GM23338 (cell line): ENCODE data around the gene SFSWAP. TPM values are rescaled to one million over a fixed set of nuclear protein-coding genes. Genes with fewer than 3 reads are reported as not detected.
A peak's percentile ranks its signal among the peaks of the same experiment; 100 is the strongest.

Experiments
- ATAC-seq: fragments of 200-7000 bp; cut with Tn5 transposase; 3 replicates; pipeline ENCODE4 v1.9.1; 2020
- DNase-seq: peaks from one replicate; pipeline ENCODE4 v3.0.0-alpha.2; 2015; ENCODE audit warnings: low spot score
- H2AFZ ChIP-seq: fragments of 200-600 bp; sonication (generic); 2 replicates; pipeline ENCODE4 v1.8.0; 2016; ENCODE audit warnings: antibody characterized with exemption, mild to moderate bottlenecking, moderate library complexity
- H3F3A ChIP-seq: fragments of 200-600 bp; sonication (generic); replicated peaks from 2 replicates; pipeline ENCODE4 v1.8.0; 2017; ENCODE audit warnings: antibody characterized with exemption, mixed run types, low read depth
- H3K27ac ChIP-seq: fragments of 200-600 bp; sonication (generic); 2 replicates; pipeline ENCODE4 v1.6.1; 2016; ENCODE audit warnings: low read depth
- H3K27me3 ChIP-seq: fragments of 200-600 bp; sonication (generic); 2 replicates; pipeline ENCODE4 v1.8.0; 2016; ENCODE audit warnings: mild to moderate bottlenecking, mixed run types, moderate library complexity; ENCODE audit not compliant: insufficient read depth
- H3K36me3 ChIP-seq: fragments of 200-600 bp; sonication (generic); 2 replicates; pipeline ENCODE4 v1.8.0; 2016; ENCODE audit warnings: mild to moderate bottlenecking; ENCODE audit not compliant: insufficient read depth
- H3K4me1 ChIP-seq: fragments of 200-600 bp; sonication (generic); 2 replicates; pipeline ENCODE4 v1.8.0; 2016; ENCODE audit warnings: mild to moderate bottlenecking, moderate library complexity; ENCODE audit not compliant: insufficient read depth
- H3K4me2 ChIP-seq: fragments of 200-600 bp; sonication (generic); 2 replicates; pipeline ENCODE4 v1.7.1; 2017; ENCODE audit warnings: mixed run types
- H3K4me3 ChIP-seq: fragments of 200-600 bp; sonication (generic); 2 replicates; pipeline ENCODE4 v1.6.1; 2016; ENCODE audit warnings: mixed run types
- H3K79me2 ChIP-seq: fragments of 200-600 bp; sonication (generic); replicated peaks from 2 replicates; pipeline ENCODE4 v1.8.0; 2017; ENCODE audit warnings: mild to moderate bottlenecking; ENCODE audit not compliant: insufficient read depth
- H3K9me2 ChIP-seq: fragments of 200-600 bp; sonication (generic); 2 replicates; pipeline ENCODE4 v1.8.0; 2017; ENCODE audit not compliant: insufficient read depth
- H4K20me1 ChIP-seq: fragments of 200-600 bp; sonication (generic); replicated peaks from 2 replicates; pipeline ENCODE4 v1.8.0; 2017; ENCODE audit warnings: mild to moderate bottlenecking; ENCODE audit not compliant: insufficient read depth
- H3K27ac Mint-ChIP-seq: 2 replicates; pipeline ENCODE4 v1.8.0; 2020; ENCODE audit warnings: inconsistent platforms, mild to moderate bottlenecking, moderate library complexity, mixed read lengths
- H3K27me3 Mint-ChIP-seq: 3 replicates; pipeline ENCODE4 v1.8.0; 2022; ENCODE audit warnings: low read depth, mild to moderate bottlenecking, moderate library complexity, mixed read lengths, inconsistent platforms; ENCODE audit not compliant: insufficient read depth, poor library complexity
- H3K36me3 Mint-ChIP-seq: 3 replicates; pipeline ENCODE4 v1.8.0; 2021; ENCODE audit warnings: low read depth, mild to moderate bottlenecking, inconsistent platforms, moderate library complexity, mixed read lengths
- H3K4me1 Mint-ChIP-seq: 3 replicates; pipeline ENCODE4 v1.8.0; 2020; ENCODE audit warnings: mild to moderate bottlenecking, inconsistent platforms, mixed read lengths
- H3K4me3 Mint-ChIP-seq: 3 replicates; pipeline ENCODE4 v1.8.0; 2021; ENCODE audit warnings: moderate library complexity, mild to moderate bottlenecking, inconsistent platforms, mixed read lengths
- H3K9me3 Mint-ChIP-seq: 3 replicates; pipeline ENCODE4 v1.8.0; 2020; ENCODE audit warnings: moderate library complexity, mild to moderate bottlenecking, inconsistent platforms, mixed read lengths
- CREB1 ChIP-seq: fragments of 250-450 bp; sonication (Bioruptor Pico); IDR thresholded peaks from 2 replicates; pipeline ENCODE4 v1.5.0; 2020; ENCODE audit warnings: low read depth, mild to moderate bottlenecking, moderate library complexity
- ETS1 ChIP-seq: IDR thresholded peaks from 2 replicates; pipeline ENCODE4 v1.6.1; 2016; ENCODE audit warnings: antibody characterized with exemption
- EZH2 ChIP-seq: fragments of 200-600 bp; sonication (generic); IDR thresholded peaks from one replicate; pipeline ENCODE4 v1.8.0; 2017; ENCODE audit warnings: antibody characterized with exemption, mild to moderate bottlenecking, low read depth; ENCODE audit not compliant: unreplicated experiment
- EZH2phosphoT487 ChIP-seq: fragments of 200-600 bp; sonication (generic); IDR thresholded peaks from one replicate; pipeline ENCODE4 v1.8.1; 2018; ENCODE audit warnings: antibody characterized with exemption; ENCODE audit not compliant: unreplicated experiment
- JUNB ChIP-seq: IDR thresholded peaks from one replicate; pipeline ENCODE4 v1.6.1; 2016; ENCODE audit warnings: antibody characterized with exemption; ENCODE audit not compliant: unreplicated experiment
- NANOG ChIP-seq: IDR thresholded peaks from 2 replicates; pipeline ENCODE4 v1.6.1; 2016; ENCODE audit warnings: antibody characterized with exemption, borderline replicate concordance
- POLR2AphosphoS5 ChIP-seq: IDR thresholded peaks from 2 replicates; pipeline ENCODE4 v1.6.1; 2016; ENCODE audit warnings: antibody characterized with exemption, low read depth
- STAT1 ChIP-seq: IDR thresholded peaks from one replicate; pipeline ENCODE4 v1.6.1; 2016; ENCODE audit warnings: antibody characterized with exemption; ENCODE audit not compliant: unreplicated experiment
- ZNF114 ChIP-seq: fragments of 250-450 bp; sonication (Bioruptor Pico); IDR thresholded peaks from 2 replicates; pipeline ENCODE4 v1.5.0; 2020; ENCODE audit warnings: mild to moderate bottlenecking, moderate library complexity
- ZNF331 ChIP-seq: fragments of 250-450 bp; sonication (Bioruptor Pico); IDR thresholded peaks from 2 replicates; pipeline ENCODE4 v1.5.0; 2020; ENCODE audit warnings: low read depth, mild to moderate bottlenecking, moderate library complexity
- polyA plus RNA-seq: library from polyadenylated mRNA; unstranded; fragments of >200 nt; fragmentation: Nextera tagmentation; extraction: Ambion mirVana; gene quantifications from 2 replicates; pipeline ENCODE4 v1.2.1, GENCODE V29; 2016
- total RNA-seq: library from RNA; depleted of rRNA; stranded (reverse); fragments of >200 nt; shearing (Covaris generic); gene quantifications from 2 replicates; pipeline ENCODE4 v1.2.3, GENCODE V29; 2014
- TF ChIP-seq, protein P1 (sequence below), 2 experiments: fragments of 200-600 bp in 1 of 2; sonication (generic) in 1 of 2; conservative IDR thresholded peaks; 2 replicates each; pipeline versions ENCODE4 v1.5.1 to v1.6.1; 2016 to 2017; ENCODE audit warnings: antibody characterized with exemption in 2 of 2, low read depth in 2 of 2, mild to moderate bottlenecking in 2 of 2, moderate library complexity in 1 of 2
- TF ChIP-seq, protein P2 (sequence below): IDR thresholded peaks from one replicate; pipeline ENCODE4 v1.6.1; 2018; ENCODE audit warnings: antibody characterized with exemption; ENCODE audit not compliant: unreplicated experiment

Gene SFSWAP
- total and polyA plus RNA-seq, 2 experiments from 2014 or later, result 41.0 to 49.8 TPM

DNA sequence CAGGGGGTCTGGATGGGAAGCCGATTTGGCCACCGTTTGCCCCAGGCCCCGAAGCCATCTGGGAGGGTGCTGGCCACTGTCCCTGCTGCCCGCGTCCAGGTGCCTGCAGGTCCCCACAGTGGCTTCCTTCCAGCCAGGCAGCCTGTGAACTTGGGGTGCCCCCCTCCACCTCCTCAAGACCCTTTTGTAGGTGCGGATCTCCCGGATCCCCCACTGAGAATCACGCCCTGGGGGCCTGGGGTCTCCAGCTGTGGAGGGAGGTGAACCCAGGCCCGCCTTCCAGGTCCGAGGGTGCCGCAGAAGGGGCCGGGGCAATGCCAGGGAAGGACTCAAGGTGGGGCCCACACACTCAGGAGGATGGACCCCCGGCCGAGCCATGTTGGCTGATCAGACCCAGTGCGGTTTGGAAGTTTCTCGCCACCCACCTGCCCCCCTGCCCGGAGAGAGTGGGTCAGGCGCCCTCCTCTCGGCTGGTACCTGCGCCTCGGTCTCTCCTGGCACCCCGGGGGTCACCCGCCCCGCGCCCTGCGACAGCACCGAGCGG is 119.0 kb downstream of the SFSWAP start:
- H3K4me1 ChIP-seq, result peaks cover 7% of the 10 kb centered on the region; the same call in 1 of the 2 replicates
- no peaks in the 10 kb centered on the region for H3K9me2 ChIP-seq
- H2AFZ ChIP-seq, result no peak overlapping the region
- H3K9me3 Mint-ChIP-seq, result no peaks in the 10 kb centered on the region
- no peaks in the 10 kb centered on the region for H3K36me3 ChIP-seq
- DNase-seq (no peak), ATAC-seq (peak; percentile 9)
- H3K4me2 ChIP-seq, result peak overlapping the region; percentile 93
- H3K27me3 ChIP-seq, result peaks cover 29% of the 10 kb centered on the region
- H3F3A ChIP-seq, result 0 out of 2 replicates have a peak, but pooled peaks cover 3% of the 10 kb centered on the region
- no peak overlapping the region for H3K27ac ChIP-seq
- TF ChIP-seq CREB1 (CRISPR knock-in tag), result no peak
- TF ChIP-seq ETS1, result no peak
- TF ChIP-seq ZNF331 (CRISPR knock-in tag), result no peak
- TF ChIP-seq EZH2, result no peak
- TF ChIP-seq STAT1, result no peak
- TF ChIP-seq, protein P1, sequence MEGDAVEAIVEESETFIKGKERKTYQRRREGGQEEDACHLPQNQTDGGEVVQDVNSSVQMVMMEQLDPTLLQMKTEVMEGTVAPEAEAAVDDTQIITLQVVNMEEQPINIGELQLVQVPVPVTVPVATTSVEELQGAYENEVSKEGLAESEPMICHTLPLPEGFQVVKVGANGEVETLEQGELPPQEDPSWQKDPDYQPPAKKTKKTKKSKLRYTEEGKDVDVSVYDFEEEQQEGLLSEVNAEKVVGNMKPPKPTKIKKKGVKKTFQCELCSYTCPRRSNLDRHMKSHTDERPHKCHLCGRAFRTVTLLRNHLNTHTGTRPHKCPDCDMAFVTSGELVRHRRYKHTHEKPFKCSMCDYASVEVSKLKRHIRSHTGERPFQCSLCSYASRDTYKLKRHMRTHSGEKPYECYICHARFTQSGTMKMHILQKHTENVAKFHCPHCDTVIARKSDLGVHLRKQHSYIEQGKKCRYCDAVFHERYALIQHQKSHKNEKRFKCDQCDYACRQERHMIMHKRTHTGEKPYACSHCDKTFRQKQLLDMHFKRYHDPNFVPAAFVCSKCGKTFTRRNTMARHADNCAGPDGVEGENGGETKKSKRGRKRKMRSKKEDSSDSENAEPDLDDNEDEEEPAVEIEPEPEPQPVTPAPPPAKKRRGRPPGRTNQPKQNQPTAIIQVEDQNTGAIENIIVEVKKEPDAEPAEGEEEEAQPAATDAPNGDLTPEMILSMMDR (conservative IDR thresholded peaks at IDR 0.05; ENCODE audit: low read depth in 2 of 2), result no peak
- TF ChIP-seq EZH2phosphoT487, result no peak
- no peak for TF ChIP-seq JUNB
- no peak for TF ChIP-seq ZNF114 (CRISPR knock-in tag)
- TF ChIP-seq NANOG, result no peak
- TF ChIP-seq POLR2AphosphoS5, result no peak
- TF ChIP-seq, protein P2, sequence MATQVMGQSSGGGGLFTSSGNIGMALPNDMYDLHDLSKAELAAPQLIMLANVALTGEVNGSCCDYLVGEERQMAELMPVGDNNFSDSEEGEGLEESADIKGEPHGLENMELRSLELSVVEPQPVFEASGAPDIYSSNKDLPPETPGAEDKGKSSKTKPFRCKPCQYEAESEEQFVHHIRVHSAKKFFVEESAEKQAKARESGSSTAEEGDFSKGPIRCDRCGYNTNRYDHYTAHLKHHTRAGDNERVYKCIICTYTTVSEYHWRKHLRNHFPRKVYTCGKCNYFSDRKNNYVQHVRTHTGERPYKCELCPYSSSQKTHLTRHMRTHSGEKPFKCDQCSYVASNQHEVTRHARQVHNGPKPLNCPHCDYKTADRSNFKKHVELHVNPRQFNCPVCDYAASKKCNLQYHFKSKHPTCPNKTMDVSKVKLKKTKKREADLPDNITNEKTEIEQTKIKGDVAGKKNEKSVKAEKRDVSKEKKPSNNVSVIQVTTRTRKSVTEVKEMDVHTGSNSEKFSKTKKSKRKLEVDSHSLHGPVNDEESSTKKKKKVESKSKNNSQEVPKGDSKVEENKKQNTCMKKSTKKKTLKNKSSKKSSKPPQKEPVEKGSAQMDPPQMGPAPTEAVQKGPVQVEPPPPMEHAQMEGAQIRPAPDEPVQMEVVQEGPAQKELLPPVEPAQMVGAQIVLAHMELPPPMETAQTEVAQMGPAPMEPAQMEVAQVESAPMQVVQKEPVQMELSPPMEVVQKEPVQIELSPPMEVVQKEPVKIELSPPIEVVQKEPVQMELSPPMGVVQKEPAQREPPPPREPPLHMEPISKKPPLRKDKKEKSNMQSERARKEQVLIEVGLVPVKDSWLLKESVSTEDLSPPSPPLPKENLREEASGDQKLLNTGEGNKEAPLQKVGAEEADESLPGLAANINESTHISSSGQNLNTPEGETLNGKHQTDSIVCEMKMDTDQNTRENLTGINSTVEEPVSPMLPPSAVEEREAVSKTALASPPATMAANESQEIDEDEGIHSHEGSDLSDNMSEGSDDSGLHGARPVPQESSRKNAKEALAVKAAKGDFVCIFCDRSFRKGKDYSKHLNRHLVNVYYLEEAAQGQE, result no peak
- H3K36me3 Mint-ChIP-seq, result no peaks in the 10 kb centered on the region; the same call in 2 of the 3 replicates
- peaks cover 14% of the 10 kb centered on the region; the same call in 2 of the 3 replicates for H3K4me1 Mint-ChIP-seq
- no peak overlapping the region for H3K27ac Mint-ChIP-seq
- no peaks in the 10 kb centered on the region; the same call in 1 of the 2 replicates for H3K79me2 ChIP-seq
- H4K20me1 ChIP-seq, result no peaks in the 10 kb centered on the region; the same call in 1 of the 2 replicates
- H3K27me3 Mint-ChIP-seq, result peaks cover 14% of the 10 kb centered on the region
- peak overlapping the region; percentile 73 for H3K4me3 ChIP-seq
- peak overlapping the region; percentile 78 for H3K4me3 Mint-ChIP-seq
